Mesendoderm (in vitro differentiated cells): ENCODE data around the gene C3.

ENCODE experiments used
- DNase-seq: peaks from one replicate; pipeline ENCODE4 v3.0.0; 2013
- H2AK5ac ChIP-seq: 2 replicates; pipeline ENCODE4 v1.6.1; 2013; ENCODE audit warnings: low read length, inconsistent platforms
- H2BK120ac ChIP-seq: 2 replicates; pipeline ENCODE4 v1.6.1; 2013; ENCODE audit warnings: low read depth, mild to moderate bottlenecking, low read length, moderate library complexity, mixed read lengths
- H2BK15ac ChIP-seq: replicated peaks from 2 replicates; pipeline ENCODE4 v1.6.1; 2013; ENCODE audit warnings: low read depth, mild to moderate bottlenecking, moderate library complexity
- H2BK5ac ChIP-seq: 2 replicates; pipeline ENCODE4 v1.6.1; 2013; ENCODE audit warnings: low read length, inconsistent platforms
- H3K18ac ChIP-seq: 2 replicates; pipeline ENCODE4 v1.6.1; 2013; ENCODE audit warnings: mild to moderate bottlenecking, low read length, mixed read lengths
- H3K23ac ChIP-seq: one replicate; pipeline ENCODE4 v1.6.1; 2013; ENCODE audit warnings: low read length
- H3K27ac ChIP-seq: 2 replicates; pipeline ENCODE4 v1.5.1; 2013; ENCODE audit warnings: low read depth, mild to moderate bottlenecking, inconsistent platforms, low read length, moderate library complexity
- H3K27me3 ChIP-seq: 2 replicates; pipeline ENCODE4 v1.6.1; 2013; ENCODE audit warnings: low read length, control low read depth, mild to moderate bottlenecking, inconsistent platforms; ENCODE audit not compliant: insufficient read depth, poor library complexity
- H3K36me3 ChIP-seq: 2 replicates; pipeline ENCODE4 v1.6.1; 2013; ENCODE audit warnings: low read length, inconsistent platforms; ENCODE audit not compliant: control insufficient read depth, insufficient read depth
- H3K4ac ChIP-seq: one replicate; pipeline ENCODE4 v1.6.1; 2013; ENCODE audit warnings: low read depth, mild to moderate bottlenecking, low read length, moderate library complexity
- H3K4me1 ChIP-seq: 2 replicates; pipeline ENCODE4 v1.6.1; 2013; ENCODE audit warnings: low read depth, low read length, inconsistent platforms; ENCODE audit not compliant: control insufficient read depth
- H3K4me2 ChIP-seq: 2 replicates; pipeline ENCODE4 v1.6.1; 2013; ENCODE audit warnings: low read length
- H3K4me3 ChIP-seq: 2 replicates; pipeline ENCODE4 v1.5.1; 2013; ENCODE audit warnings: mild to moderate bottlenecking, low read length
- H3K56ac ChIP-seq: one replicate; pipeline ENCODE4 v1.6.1; 2013; ENCODE audit warnings: low read length
- H3K79me1 ChIP-seq: 2 replicates; pipeline ENCODE4 v1.6.1; 2013; ENCODE audit warnings: low read length, inconsistent platforms
- H3K79me2 ChIP-seq: 2 replicates; pipeline ENCODE4 v1.6.1; 2013; ENCODE audit warnings: mild to moderate bottlenecking, low read length; ENCODE audit not compliant: control insufficient read depth, insufficient read depth
- H3K9ac ChIP-seq: 2 replicates; pipeline ENCODE4 v1.6.1; 2013; ENCODE audit warnings: low read length, inconsistent platforms
- H4K5ac ChIP-seq: one replicate; pipeline ENCODE4 v1.6.1; 2013; ENCODE audit warnings: low read length
- H4K8ac ChIP-seq: one replicate; pipeline ENCODE4 v1.6.1; 2013; ENCODE audit warnings: low read depth, mild to moderate bottlenecking, control low read depth, low read length, moderate library complexity
- WGBS: extraction: QIAGEN DNeasy Blood & Tissue Kit; methylation state at CpG from one replicate; pipeline ENCODE4 v1.1.7; 2013; ENCODE audit warnings: low lambda C conversion rate, missing lambda C conversion rate; ENCODE audit not compliant: insufficient coverage; ENCODE audit errors: extremely low coverage; 5-methylcytosine and 5-hydroxymethylcytosine counted together

The C3 gene

GRCh38 chr19:6737873-6738786 is 17.7 kb upstream of the C3 start:
- peaks cover 7% of the 10 kb centered on the region for H3K79me1 ChIP-seq
- H3K23ac ChIP-seq = no peak overlapping the region
- peak overlapping the region; percentile 90 for H3K56ac ChIP-seq
- WGBS = no CpG with 5 or more reads among the region's 13 CpGs
- H3K4me3 ChIP-seq = no peak overlapping the region
- peak overlapping the region; percentile 92 for H2BK120ac ChIP-seq
- peak overlapping the region; percentile 70 for H2BK5ac ChIP-seq
- H3K4me2 ChIP-seq = peak overlapping the region; percentile 0
- DNase-seq = no peak
- peak overlapping the region; percentile 95 for H3K18ac ChIP-seq
- H3K4ac ChIP-seq = peak overlapping the region; percentile 95
- H4K5ac ChIP-seq = peak overlapping the region; percentile 3
- H3K9ac ChIP-seq = peak overlapping the region; percentile 74
- H3K79me2 ChIP-seq = peaks cover 34% of the 10 kb centered on the region
- no peaks in the 10 kb centered on the region for H3K27me3 ChIP-seq
- peak overlapping the region; percentile 95 for H3K27ac ChIP-seq
- peaks cover 8% of the 10 kb centered on the region for H3K4me1 ChIP-seq
- peak overlapping the region; percentile 27 for H2BK15ac ChIP-seq
- peak overlapping the region; percentile 2 for H2AK5ac ChIP-seq
- H3K36me3 ChIP-seq = no peaks in the 10 kb centered on the region
- H4K8ac ChIP-seq = no peak overlapping the region

- peak within 1 kb of the TSS; percentile 95 for H3K4ac ChIP-seq
- peak within 1 kb of the TSS; percentile 2 for H2AK5ac ChIP-seq
- peak within 1 kb of the TSS; percentile 97 for H3K27ac ChIP-seq
- H2BK5ac ChIP-seq = peak within 1 kb of the TSS; percentile 87
- peak within 1 kb of the TSS; percentile 57 for H3K4me2 ChIP-seq
- no peak within 1 kb of the TSS for H3K23ac ChIP-seq
- H3K4me1 ChIP-seq = peaks cover 6% of the 10 kb centered on the region
- H3K36me3 ChIP-seq = no peaks in the 10 kb centered on the region
- H3K9ac ChIP-seq = peak within 1 kb of the TSS; percentile 93
- peaks cover 5% of the 10 kb centered on the region for H3K79me1 ChIP-seq
- no peaks in the 10 kb centered on the region for H3K27me3 ChIP-seq
- peak; percentile 100 for DNase-seq
- peak within 1 kb of the TSS; percentile 75 for H3K4me3 ChIP-seq
- H4K5ac ChIP-seq = peak within 1 kb of the TSS; percentile 3
- peak within 1 kb of the TSS; percentile 96 for H3K18ac ChIP-seq
- H2BK120ac ChIP-seq = peak within 1 kb of the TSS; percentile 92
- H2BK15ac ChIP-seq = peak within 1 kb of the TSS; percentile 27
- no CpG with 5 or more reads among the region's 55 CpGs for WGBS
- peaks cover 30% of the 10 kb centered on the region for H3K79me2 ChIP-seq
- no peak within 1 kb of the TSS for H4K8ac ChIP-seq
- peak within 1 kb of the TSS; percentile 90 for H3K56ac ChIP-seq
Observed at GRCh38 chr19:6737284-6737872, 16.9 kb upstream of the C3 start, which contains the start of gene GPR108. GPR108 (minus strand) TSS chr19:6737580; CDS start chr19:6737576, 4 bp downstream.

- H3K27me3 ChIP-seq = no peaks in the 10 kb centered on the region
- peak overlapping the region; percentile 93 for H3K9ac ChIP-seq
- H2BK15ac ChIP-seq = peak overlapping the region; percentile 9
- peak overlapping the region; percentile 87 for H2BK5ac ChIP-seq
- peaks cover 5% of the 10 kb centered on the region for H3K79me1 ChIP-seq
- H3K56ac ChIP-seq = peak overlapping the region; percentile 83
- H3K36me3 ChIP-seq = no peaks in the 10 kb centered on the region
- H3K4me1 ChIP-seq = peaks cover 6% of the 10 kb centered on the region
- H3K4me2 ChIP-seq = peak overlapping the region; percentile 57
- peak overlapping the region; percentile 96 for H3K18ac ChIP-seq
- no peak overlapping the region for H4K5ac ChIP-seq
- H4K8ac ChIP-seq = no peak overlapping the region
- no peak overlapping the region for H2BK120ac ChIP-seq
- WGBS = no CpG with 5 or more reads among the region's 16 CpGs
- no peak for DNase-seq
- H3K23ac ChIP-seq = no peak overlapping the region
- H2AK5ac ChIP-seq = no peak overlapping the region
- peak overlapping the region; percentile 65 for H3K4ac ChIP-seq
- peak overlapping the region; percentile 75 for H3K4me3 ChIP-seq
- H3K27ac ChIP-seq = peak overlapping the region; percentile 97
- H3K79me2 ChIP-seq = peaks cover 26% of the 10 kb centered on the region
Observed at GRCh38 chr19:6736917-6737283, 16.4 kb upstream of the C3 start.

GRCh38 chr19:6736169-6736916 is 15.9 kb upstream of the C3 start:
- H4K8ac ChIP-seq = no peak overlapping the region
- H3K36me3 ChIP-seq = no peaks in the 10 kb centered on the region
- H2BK120ac ChIP-seq = no peak overlapping the region
- H3K4me2 ChIP-seq = peak overlapping the region; percentile 57
- no CpG with 5 or more reads among the region's 25 CpGs for WGBS
- no peaks in the 10 kb centered on the region for H3K27me3 ChIP-seq
- H3K4me1 ChIP-seq = peaks cover 4% of the 10 kb centered on the region
- peak overlapping the region; percentile 83 for H3K56ac ChIP-seq
- H3K79me1 ChIP-seq = peaks cover 3% of the 10 kb centered on the region
- peak overlapping the region; percentile 9 for H2BK15ac ChIP-seq
- peaks cover 21% of the 10 kb centered on the region for H3K79me2 ChIP-seq
- no peak overlapping the region for H4K5ac ChIP-seq
- H3K18ac ChIP-seq = peak overlapping the region; percentile 96
- H2AK5ac ChIP-seq = peak overlapping the region; percentile 41
- no peak overlapping the region for H3K23ac ChIP-seq
- H3K4ac ChIP-seq = peak overlapping the region; percentile 65
- peak overlapping the region; percentile 75 for H3K4me3 ChIP-seq
- DNase-seq = peak; percentile 96
- H3K9ac ChIP-seq = peak overlapping the region; percentile 93
- peak overlapping the region; percentile 97 for H3K27ac ChIP-seq
- peak overlapping the region; percentile 87 for H2BK5ac ChIP-seq

GRCh38 chr19:6735181-6735911 is 14.9 kb upstream of the C3 start:
- H3K79me2 ChIP-seq = peaks cover 11% of the 10 kb centered on the region
- H4K8ac ChIP-seq = no peak overlapping the region
- H3K56ac ChIP-seq = peak overlapping the region; percentile 83
- H3K4me1 ChIP-seq = peaks cover 4% of the 10 kb centered on the region
- peak; percentile 72 for DNase-seq
- H3K36me3 ChIP-seq = no peaks in the 10 kb centered on the region
- H3K4me3 ChIP-seq = peak overlapping the region; percentile 43
- H3K4ac ChIP-seq = peak overlapping the region; percentile 65
- peak overlapping the region; percentile 93 for H3K9ac ChIP-seq
- H3K79me1 ChIP-seq = peaks cover 3% of the 10 kb centered on the region
- WGBS = no CpG with 5 or more reads among the region's 15 CpGs
- H3K4me2 ChIP-seq = peak overlapping the region; percentile 57
- H3K27ac ChIP-seq = peak overlapping the region; percentile 97
- H2BK5ac ChIP-seq = peak overlapping the region; percentile 0
- peak overlapping the region; percentile 96 for H3K18ac ChIP-seq
- H3K27me3 ChIP-seq = no peaks in the 10 kb centered on the region
- H2BK15ac ChIP-seq = no peak overlapping the region
- H2AK5ac ChIP-seq = peak overlapping the region; percentile 41
- H2BK120ac ChIP-seq = peak overlapping the region; percentile 7
- no peak overlapping the region for H3K23ac ChIP-seq
- H4K5ac ChIP-seq = no peak overlapping the region
